Prostate gland (tissue), 2 donors: ENCODE results near the gene ADD3. TPM values are rescaled to one million over a fixed set of nuclear protein-coding genes. Genes with fewer than 3 reads are reported as not detected.

Source experiments
- DNase-seq: peaks from one replicate; pipeline ENCODE4 v3.0.0-alpha.2; 2019; ENCODE audit warnings: low spot score
- H3K27ac ChIP-seq, 2 donors: fragments of 200-600 bp; sonication (generic); 2 replicates each; pipeline ENCODE4 v1.5.1; 2017 to 2019
- H3K27me3 ChIP-seq: fragments of 200-600 bp; sonication (generic); replicated peaks from 2 replicates; pipeline ENCODE4 v1.5.1; 2019; ENCODE audit not compliant: insufficient read depth
- H3K36me3 ChIP-seq, 2 donors: fragments of 200-600 bp; sonication (generic); 1 replicate in 1 of 2; 2 replicates in 1 of 2; pipeline versions ENCODE4 v1.5.1 to v1.8.1; 2017 to 2019
- H3K4me1 ChIP-seq: fragments of 200-600 bp; sonication (generic); replicated peaks from 2 replicates; pipeline ENCODE4 v1.5.1; 2019
- H3K4me3 ChIP-seq, 2 donors: fragments of 200-600 bp; sonication (generic); 2 replicates each; pipeline ENCODE4 v1.5.1; 2017 to 2019
- H3K9me3 ChIP-seq: fragments of 200-600 bp; sonication (generic); 2 replicates; pipeline ENCODE4 v1.5.1; 2017
- POLR2A ChIP-seq: fragments of 450-650 bp; IDR thresholded peaks from one replicate; pipeline ENCODE4 v1.6.1; 2016; ENCODE audit warnings: antibody characterized with exemption, mild to moderate bottlenecking
- POLR2AphosphoS5 ChIP-seq: sonication (generic); formaldehyde crosslinking; IDR thresholded peaks from one replicate; pipeline ENCODE4 v1.6.1; 2017; ENCODE audit warnings: antibody characterized with exemption
- WGBS: methylation state at CpG from one replicate; pipeline ENCODE4 v1.1.5; 2018; 5-methylcytosine and 5-hydroxymethylcytosine counted together
- intact Hi-C: fragments of 100-400 bp; cut with DNase I; formaldehyde crosslinking; loops from one replicate; pipeline ENCODE4 v1.14.2; 2022
- total RNA-seq, 2 donors: library from RNA; depleted of rRNA; stranded (reverse); fragments of >200 nt; gene quantifications; one replicate each; pipeline ENCODE4 v1.1.0, GENCODE V29; 2016
- TF ChIP-seq, protein P1 (sequence below), 4 experiments: fragments of 200-600 bp in 2 of 4; fragments of 450-650 bp in 2 of 4; sonication (generic) in 2 of 4; IDR thresholded peaks; 1 replicate in 3 of 4; 2 replicates in 1 of 4; pipeline ENCODE4 v1.5.1; 2016 to 2019; ENCODE audit warnings: antibody characterized with exemption in 4 of 4, mild to moderate bottlenecking in 2 of 4, moderate library complexity in 2 of 4

The ADD3 gene
- total RNA-seq, 2 donors from 2014 or later: 76.4 to 127 TPM

GRCh38 chr10:109987452-109988211 lies 20.2 kb upstream of the ADD3 start:
- no peaks in the 10 kb centered on the region for H3K36me3 ChIP-seq
- 82% methylated on average over 3 of the region's 3 CpGs for WGBS
- DNase-seq: no peak
- no peak for TF ChIP-seq POLR2AphosphoS5
- TF ChIP-seq, protein P1, sequence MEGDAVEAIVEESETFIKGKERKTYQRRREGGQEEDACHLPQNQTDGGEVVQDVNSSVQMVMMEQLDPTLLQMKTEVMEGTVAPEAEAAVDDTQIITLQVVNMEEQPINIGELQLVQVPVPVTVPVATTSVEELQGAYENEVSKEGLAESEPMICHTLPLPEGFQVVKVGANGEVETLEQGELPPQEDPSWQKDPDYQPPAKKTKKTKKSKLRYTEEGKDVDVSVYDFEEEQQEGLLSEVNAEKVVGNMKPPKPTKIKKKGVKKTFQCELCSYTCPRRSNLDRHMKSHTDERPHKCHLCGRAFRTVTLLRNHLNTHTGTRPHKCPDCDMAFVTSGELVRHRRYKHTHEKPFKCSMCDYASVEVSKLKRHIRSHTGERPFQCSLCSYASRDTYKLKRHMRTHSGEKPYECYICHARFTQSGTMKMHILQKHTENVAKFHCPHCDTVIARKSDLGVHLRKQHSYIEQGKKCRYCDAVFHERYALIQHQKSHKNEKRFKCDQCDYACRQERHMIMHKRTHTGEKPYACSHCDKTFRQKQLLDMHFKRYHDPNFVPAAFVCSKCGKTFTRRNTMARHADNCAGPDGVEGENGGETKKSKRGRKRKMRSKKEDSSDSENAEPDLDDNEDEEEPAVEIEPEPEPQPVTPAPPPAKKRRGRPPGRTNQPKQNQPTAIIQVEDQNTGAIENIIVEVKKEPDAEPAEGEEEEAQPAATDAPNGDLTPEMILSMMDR (IDR thresholded peaks at IDR 0.05): no peak
- TF ChIP-seq POLR2A: no peak
- no peaks in the 10 kb centered on the region for H3K27me3 ChIP-seq
- no peaks in the 10 kb centered on the region for H3K9me3 ChIP-seq
- no peak overlapping the region for H3K27ac ChIP-seq
- intact Hi-C loops: no loop called here
- no peak overlapping the region for H3K4me3 ChIP-seq
- H3K4me1 ChIP-seq: no peaks in the 10 kb centered on the region

- intact Hi-C loops: no loop called here
- Histone ChIP-seq H3K4me3 (no peak overlapping the region), H3K27ac (no peak overlapping the region), H3K36me3 (no peaks in the 10 kb centered on the region), H3K4me1 (no peaks in the 10 kb centered on the region), H3K9me3 (no peaks in the 10 kb centered on the region), H3K27me3 (no peaks in the 10 kb centered on the region)
- no peak for TF ChIP-seq POLR2A
- TF ChIP-seq, protein P1 (IDR thresholded peaks at IDR 0.05): no peak
- TF ChIP-seq POLR2AphosphoS5: no peak
- WGBS: 77% methylated on average over 1 of the region's 1 CpG
- no peak for DNase-seq
Measured at GRCh38 chr10:109988212-109988596, 19.6 kb upstream of the ADD3 start.

DNA sequence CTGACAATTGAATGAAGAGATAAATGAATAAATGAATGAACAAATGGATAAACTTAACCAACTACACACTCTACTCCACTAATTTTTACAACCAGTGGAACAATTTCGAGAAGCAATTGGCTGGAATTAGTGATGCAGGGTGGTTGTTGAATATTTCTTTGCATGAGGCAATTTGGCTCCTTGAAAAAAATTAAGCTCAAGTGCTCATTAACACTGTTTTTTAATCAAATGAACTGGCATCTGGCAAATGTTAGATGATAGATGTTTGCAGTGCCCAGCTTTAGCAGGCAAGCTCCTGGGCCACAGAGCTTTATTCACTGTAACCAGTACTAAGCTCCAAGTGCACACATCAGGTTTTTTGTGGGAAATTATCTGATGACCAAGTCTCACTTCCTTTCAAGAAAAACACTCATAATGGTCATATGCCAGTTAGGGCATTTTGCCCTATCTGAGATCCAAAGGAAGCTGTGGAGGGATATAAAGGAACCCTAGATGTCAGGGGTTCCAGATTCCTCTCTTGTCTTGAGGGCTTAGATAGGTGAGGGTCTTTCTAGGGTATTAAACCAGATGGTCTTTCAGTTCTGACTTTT lies 16.4 kb upstream of the ADD3 start:
- Histone ChIP-seq H3K9me3 (no peaks in the 10 kb centered on the region), H3K27ac (no peak overlapping the region), H3K4me3 (no peak overlapping the region), H3K36me3 (no peaks in the 10 kb centered on the region), H3K4me1 (no peaks in the 10 kb centered on the region), H3K27me3 (no peaks in the 10 kb centered on the region)
- WGBS: 90% methylated on average over 1 of the region's 1 CpG
- DNase-seq: no peak
- intact Hi-C loops: no loop called here
- TF ChIP-seq, protein P1 (IDR thresholded peaks at IDR 0.05): no peak
- TF ChIP-seq POLR2A: no peak
- TF ChIP-seq POLR2AphosphoS5: no peak

- H3K27ac ChIP-seq: no peak overlapping the region
- no peak for TF ChIP-seq POLR2A
- TF ChIP-seq POLR2AphosphoS5: no peak
- TF ChIP-seq, protein P1 (IDR thresholded peaks at IDR 0.05): no peak
- DNase-seq: no peak
- no peaks in the 10 kb centered on the region for H3K4me1 ChIP-seq
- H3K4me3 ChIP-seq: no peak overlapping the region
- intact Hi-C loops: no loop called here
- no peaks in the 10 kb centered on the region for H3K36me3 ChIP-seq
- WGBS: 72% methylated on average over 3 of the region's 3 CpGs
- H3K9me3 ChIP-seq: no peaks in the 10 kb centered on the region
- H3K27me3 ChIP-seq: no peaks in the 10 kb centered on the region
Measured at GRCh38 chr10:109992485-109992884, 15.3 kb upstream of the ADD3 start.
